Daoy (cell line): ENCODE data around the gene STPG4. TPM values are rescaled to one million over a fixed set of nuclear protein-coding genes. Genes with fewer than 3 reads are reported as not detected.

ENCODE experiments used
- DNase-seq: peaks from one replicate; pipeline ENCODE4 v3.0.0-alpha.2; 2015; ENCODE audit warnings: low read depth
- total RNA-seq: library from RNA; depleted of rRNA; stranded (reverse); fragments of >200 nt; shearing (Covaris generic); gene quantifications from 2 replicates; pipeline ENCODE4 v1.2.3, GENCODE V29; 2014

STPG4 gene
- total RNA-seq, 1 experiment from 2014 or later: not detected

- no peak for DNase-seq
Observed at GRCh38 chr2:47054868-47055267, 100.2 kb downstream of the STPG4 start.

- DNase-seq: no peak
Observed at GRCh38 chr2:47054036-47054555, 101.0 kb downstream of the STPG4 start.

GRCh38 chr2:47052847-47053246 lies 102.3 kb downstream of the STPG4 start:
- no peak for DNase-seq

GRCh38 chr2:47051562-47051961 lies 103.5 kb downstream of the STPG4 start:
- DNase-seq: no peak

- DNase-seq: no peak
Observed at GRCh38 chr2:47050762-47051161, 104.3 kb downstream of the STPG4 start.

- DNase-seq: no peak
Observed at GRCh38 chr2:47050021-47050760, 104.9 kb downstream of the STPG4 start.

- DNase-seq: no peak
Observed at GRCh38 chr2:47049502-47049901, 105.6 kb downstream of the STPG4 start.

- no peak for DNase-seq
Observed at GRCh38 chr2:47048801-47049480, 106.2 kb downstream of the STPG4 start.

GRCh38 chr2:47046271-47046670 lies 108.8 kb downstream of the STPG4 start:
- DNase-seq: no peak

GRCh38 chr2:47043891-47044239 lies 111.2 kb downstream of the STPG4 start:
- DNase-seq: no peak

GRCh38 chr2:47043142-47043890 lies 111.8 kb downstream of the STPG4 start:
- peak; percentile 97 for DNase-seq

GRCh38 chr2:47041891-47042684 lies 113.0 kb downstream of the STPG4 start:
- no peak for DNase-seq

- DNase-seq: no peak
Observed at GRCh38 chr2:47041063-47041462, 114.0 kb downstream of the STPG4 start.

- DNase-seq: no peak
Observed at GRCh38 chr2:47040651-47041050, 114.5 kb downstream of the STPG4 start.

- DNase-seq: no peak
Observed at GRCh38 chr2:47039913-47040562, 115.1 kb downstream of the STPG4 start.

- no peak for DNase-seq
Observed at GRCh38 chr2:47039489-47039870, 115.6 kb downstream of the STPG4 start.

GRCh38 chr2:47038656-47039488 lies 116.2 kb downstream of the STPG4 start:
- peak; percentile 51 for DNase-seq

- DNase-seq: no peak
Observed at GRCh38 chr2:47037678-47038077, 117.4 kb downstream of the STPG4 start.
